NCI-H748 (cell line): ENCODE results near the gene SAA1.

Experiments
- DNase-seq: peaks from one replicate; lab custom pipeline; 2025; ENCODE audit not compliant: unreplicated experiment; lab: John Stamatoyannopoulos, UW

SAA1 gene

GRCh38 chr11:18308242-18308641, 42.2 kb downstream of the SAA1 start:
- no peak for DNase-seq

- DNase-seq = no peak
These were observed 43.6 kb downstream of the SAA1 start for GRCh38 chr11:18309691-18310090.

GRCh38 chr11:18310800-18311340, 44.8 kb downstream of the SAA1 start:
- no peak for DNase-seq

- DNase-seq = no peak
These were observed 45.9 kb downstream of the SAA1 start for GRCh38 chr11:18312012-18312411.

- DNase-seq = no peak
These were observed 46.8 kb downstream of the SAA1 start for GRCh38 chr11:18312663-18313420.

GRCh38 chr11:18313965-18314763, 48.1 kb downstream of the SAA1 start:
- DNase-seq = no peak

GRCh38 chr11:18314784-18315523, 48.9 kb downstream of the SAA1 start:
- DNase-seq = no peak

GRCh38 chr11:18315893-18316292, 49.8 kb downstream of the SAA1 start:
- no peak for DNase-seq

GRCh38 chr11:18317551-18317950, 51.5 kb downstream of the SAA1 start:
- no peak for DNase-seq
